GM12801 (cell line): Measurements from ENCODE around the gene SGMS1.

Experiments
- CTCF ChIP-seq: IDR thresholded peaks from one replicate; pipeline ENCODE4 v1.5.1; 2011; ENCODE audit warnings: control low read depth; ENCODE audit not compliant: insufficient read length; ENCODE audit errors: extremely low read depth

Gene SGMS1

GRCh38 chr10:50477287-50478203, 146.2 kb downstream of the SGMS1 start:
- no peak for TF ChIP-seq CTCF

- TF ChIP-seq CTCF = no peak
Measured at GRCh38 chr10:50473756-50474155, 150.0 kb downstream of the SGMS1 start.

GRCh38 chr10:50472914-50473313, 150.8 kb downstream of the SGMS1 start:
- no peak for TF ChIP-seq CTCF

GRCh38 chr10:50471583-50471975, 152.2 kb downstream of the SGMS1 start:
- TF ChIP-seq CTCF = no peak

- no peak for TF ChIP-seq CTCF
Measured at GRCh38 chr10:50470798-50471582, 152.8 kb downstream of the SGMS1 start.

- no peak for TF ChIP-seq CTCF
Measured at GRCh38 chr10:50470345-50470744, 153.4 kb downstream of the SGMS1 start.

- TF ChIP-seq CTCF = no peak
Measured at GRCh38 chr10:50469778-50470193, 154.0 kb downstream of the SGMS1 start.
